Measurements from ENCODE around the gene TRIB2. TPM values are rescaled to one million over a fixed set of nuclear protein-coding genes. Genes with fewer than 3 reads are reported as not detected.

TRIB2 gene
- total RNA-seq (17.6 and 20.5 TPM in 2 replicates), polyA plus RNA-seq (12.7 and 15.8 TPM in 2 replicates), polyA minus RNA-seq (24.2 and 31.0 TPM in 2 replicates), Bru-seq, nascent RNA (percentile 72 among the genes with signal in this experiment), BruChase-seq, experiment 1, labeled RNA remaining after a 6-hour chase (percentile 63 among the genes with signal in this experiment), BruChase-seq, experiment 2, labeled RNA remaining after a 2-hour chase (percentile 66 among the genes with signal in this experiment)
- polyA plus RNA-seq (2011; cell fraction: cytosol; rRNA removed): 11.8 and 12.3 TPM in 2 replicates
- 26.8 and 40.7 TPM in 2 replicates for polyA plus RNA-seq (2011; cell fraction: nucleus; rRNA removed)
- 22.9 and 24.9 TPM in 2 replicates for polyA plus RNA-seq (2012)
- not detected for polyA minus RNA-seq (2011; cell fraction: cytosol; rRNA and poly(A)+ RNA removed)
- polyA minus RNA-seq (2011; cell fraction: nucleus; rRNA and poly(A)+ RNA removed): 20.3 and 33.3 TPM in 2 replicates
- long read RNA-seq, full-length matches to known transcripts: 9 of 16 reads
- long read RNA-seq, partial matches to known transcripts: 1 of 16 reads
- long read RNA-seq, other reads (novel, unspliced or antisense): 6 of 16 reads

- intact Hi-C loops (cut with micrococcal nuclease): loop anchor here (1.0 to 5.0 kb wide), 13 partner anchors 41 to 886 kb away; no protein-coding TSS in a partner anchor
- BruUV-seq (replicated peaks): TSS peak; percentile 80
- peak within 1 kb of the TSS; percentile 90 for H3K4me2 ChIP-seq (ENCODE audit: insufficient read depth, low read length)
Observed at GRCh38 chr2:12716282-12717190, at the start of gene TRIB2. Gene TRIB2, plus strand, starts transcription at chr2:12716936. Its CDS starts 1,372 bp downstream, at chr2:12718308.

More at GRCh38 chr2:12716282-12717190, at the start of gene TRIB2:
- TF ChIP-seq POLR2A (IDR thresholded peaks at IDR 0.05; ENCODE audit: low read depth, low read length): peak; percentile 67
- TF ChIP-seq POLR2AphosphoS5 (IDR thresholded peaks at IDR 0.05; ENCODE audit: insufficient read depth, low read depth, low read length): peak; percentile 84
- TF ChIP-seq MYC (IDR thresholded peaks at IDR 0.05; ENCODE audit: low read depth, low read length): no peak
- peak in 1 of 2 donors; percentile 1 for TF ChIP-seq CTCF (IDR thresholded peaks at IDR 0.05; ENCODE audit: extremely low read depth in 1 of 2, insufficient read depth in 1 of 2, low read depth in 1 of 2, low read length in 2 of 2)
- H3K4me1 ChIP-seq (ENCODE audit: control insufficient read depth, extremely low read depth, insufficient read depth, low read length): peaks cover 30% of the 10 kb centered on the region
- H3K9me3 ChIP-seq (replicated peaks; ENCODE audit: control insufficient read depth, insufficient read depth, low read length): no peaks in the 10 kb centered on the region
- H3K9ac ChIP-seq (replicated peaks; ENCODE audit: extremely low read depth, insufficient read depth, low read length): peak within 1 kb of the TSS; percentile 95
- POLR2A ChIA-PET: interaction anchor here (0.6 to 1.9 kb wide), 8 partner anchors 44 to 887 kb away, joined by 3 to 8 read pairs (median 4); no protein-coding TSS in a partner anchor
- peak within 1 kb of the TSS; percentile 79 for H2AFZ ChIP-seq (ENCODE audit: low read depth, low read length)
- peak within 1 kb of the TSS; percentile 89 for H3K27ac ChIP-seq (ENCODE audit: insufficient read depth, low read depth, low read length)
- DNase-seq (ENCODE audit: low read depth, low spot score) (peak; percentile 85), FAIRE-seq (peak; percentile 28)
- H3K9me1 ChIP-seq (replicated peaks; ENCODE audit: control insufficient read depth, extremely low read depth, insufficient read depth, low read length): no peaks in the 10 kb centered on the region
- CTCF ChIA-PET: interaction anchor here (0.7 to 4.2 kb wide), 71 partner anchors 8 to 891 kb away, joined by 3 to 172 read pairs (median 6); no protein-coding TSS in a partner anchor
- no peaks in the 10 kb centered on the region for H3K79me2 ChIP-seq (ENCODE audit: control insufficient read depth, insufficient read depth, low read length)
- dilution Hi-C loops (cut with MboI; ENCODE audit: extremely low pct_ligation_motif_present, low sequenced_read_pairs): loop anchor here (25.0 kb wide), 1 partner anchor 154 kb away; no protein-coding TSS in a partner anchor
- no peaks in the 10 kb centered on the region for H3K27me3 ChIP-seq (ENCODE audit: control insufficient read depth in 2 of 2, insufficient read depth in 2 of 2, low read length in 2 of 2)
- H3K4me3 ChIP-seq (replicated peaks in 1 of 3; ENCODE audit: insufficient read depth in 1 of 3, low read depth in 1 of 3, low read length in 3 of 3): peak within 1 kb of the TSS; percentile 80 to 95 (median 82)
- no peaks in the 10 kb centered on the region for H3K36me3 ChIP-seq (ENCODE audit: control insufficient read depth in 2 of 2, extremely low read depth in 1 of 2, insufficient read depth in 2 of 2, low read length in 2 of 2)
- no peaks in the 10 kb centered on the region for H4K20me1 ChIP-seq (replicated peaks; ENCODE audit: control insufficient read depth, extremely low read depth, insufficient read depth, low read length)
